Muscle of arm (tissue), 12 donors: Measurements from ENCODE around the gene KIAA1671. TPM values are rescaled to one million over a fixed set of nuclear protein-coding genes. Genes with fewer than 3 reads are reported as not detected.
"Not testable (repeated sequence)": the region's sequence is repeated elsewhere in the genome, so short reads cannot be mapped to it uniquely, and the experiment has no call there.

Experiments
- DNase-seq: peaks from one replicate; pipeline ENCODE4 v3.0.0-alpha.2; 2013
- polyA plus RNA-seq, 12 donors: library from polyadenylated mRNA; unstranded; fragments of 120-200 nt; gene quantifications; one replicate each; pipeline ENCODE4 v1.2.1, GENCODE V29; 2013; ENCODE audit not compliant: insufficient read length in 12 of 12

The KIAA1671 gene
- polyA plus RNA-seq, 12 donors = 22.8 to 48.6 (median 33.3) TPM; not detected in 1

DNA sequence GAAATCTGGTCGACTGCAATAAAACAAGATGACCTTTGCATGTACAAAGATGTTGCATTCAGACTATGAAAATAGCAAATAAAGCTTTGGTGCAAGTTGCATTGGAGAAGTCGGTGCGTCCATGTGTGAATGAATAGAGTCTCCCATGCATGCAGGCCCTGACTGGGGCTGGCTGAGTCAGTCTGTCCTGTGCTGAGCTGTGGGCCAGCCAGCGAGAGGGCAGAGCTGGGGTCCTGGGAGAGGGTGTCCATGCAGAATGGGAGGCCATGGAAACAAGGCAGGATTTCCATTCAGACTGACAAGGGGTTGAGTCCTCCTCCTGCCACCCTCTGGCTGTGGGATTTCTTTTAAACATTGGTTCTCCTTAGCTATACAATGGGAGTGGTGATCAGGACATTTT is 244.8 kb downstream of the KIAA1671 start:
- DNase-seq = no peak

DNA sequence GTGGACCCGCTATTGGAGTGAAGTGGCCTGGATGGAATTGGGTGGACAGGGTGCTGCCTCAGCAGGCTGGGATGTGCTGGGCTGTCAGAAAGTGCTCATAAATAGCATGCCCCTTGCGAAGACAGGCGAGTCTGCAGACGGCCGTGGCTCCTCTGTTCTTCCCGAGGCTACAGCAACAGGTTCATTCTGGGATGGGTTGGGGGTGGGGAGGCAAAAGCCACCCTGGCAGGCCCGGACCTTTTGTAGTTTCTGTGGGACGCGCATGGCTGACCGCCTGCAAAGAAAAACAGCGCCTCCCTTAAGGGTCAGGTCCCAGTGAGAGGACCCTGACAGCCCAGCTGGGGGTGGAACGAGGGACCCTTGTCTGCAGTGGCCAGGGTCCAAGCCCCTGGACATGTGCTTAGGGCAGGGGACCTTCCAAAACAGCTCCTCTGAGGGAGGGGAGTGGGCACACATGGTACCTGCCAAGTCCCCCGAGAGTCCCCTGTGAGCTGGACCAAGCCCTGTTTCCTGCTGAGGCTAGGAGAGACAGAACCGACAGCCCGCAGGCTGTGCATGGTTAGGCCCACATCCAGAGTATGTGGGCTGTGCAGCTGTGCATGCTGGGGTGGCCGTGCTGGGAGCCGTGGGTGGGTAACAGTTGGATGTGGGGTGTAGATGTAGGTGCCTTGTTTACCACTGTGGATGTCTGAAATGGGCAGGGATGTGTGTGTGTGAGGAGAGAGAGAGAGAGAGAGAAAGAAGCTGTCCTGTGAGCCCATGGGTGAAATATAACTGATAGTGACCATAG is 247.4 kb downstream of the KIAA1671 start, which contains the start of gene CRYBB3:
TSS of gene CRYBB3 (plus strand) at position 128 of the 790 bp plus-strand sequence. CDS start 1,539 bp downstream, outside the sequence.
- no peak for DNase-seq

DNA sequence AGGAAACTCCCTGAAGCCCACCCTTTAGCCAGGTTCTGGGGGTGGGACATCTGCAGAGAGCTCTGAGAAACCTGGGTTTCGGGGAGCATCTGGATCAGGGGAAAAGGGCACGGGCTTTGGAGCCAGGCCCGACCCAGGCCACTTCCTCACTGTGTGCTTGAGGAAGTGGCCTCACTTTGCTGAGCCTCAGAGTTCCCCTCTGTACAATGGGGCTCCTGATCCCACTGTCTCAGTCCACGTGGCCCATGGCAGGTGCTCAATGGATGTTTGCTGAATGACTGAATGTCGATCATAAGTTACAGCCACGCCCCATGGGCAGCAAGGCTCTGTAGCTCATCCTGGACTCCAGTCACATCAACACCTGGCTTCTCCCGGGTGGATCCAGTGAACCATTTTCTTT is 248.5 kb downstream of the KIAA1671 start:
- DNase-seq = no peak

DNA sequence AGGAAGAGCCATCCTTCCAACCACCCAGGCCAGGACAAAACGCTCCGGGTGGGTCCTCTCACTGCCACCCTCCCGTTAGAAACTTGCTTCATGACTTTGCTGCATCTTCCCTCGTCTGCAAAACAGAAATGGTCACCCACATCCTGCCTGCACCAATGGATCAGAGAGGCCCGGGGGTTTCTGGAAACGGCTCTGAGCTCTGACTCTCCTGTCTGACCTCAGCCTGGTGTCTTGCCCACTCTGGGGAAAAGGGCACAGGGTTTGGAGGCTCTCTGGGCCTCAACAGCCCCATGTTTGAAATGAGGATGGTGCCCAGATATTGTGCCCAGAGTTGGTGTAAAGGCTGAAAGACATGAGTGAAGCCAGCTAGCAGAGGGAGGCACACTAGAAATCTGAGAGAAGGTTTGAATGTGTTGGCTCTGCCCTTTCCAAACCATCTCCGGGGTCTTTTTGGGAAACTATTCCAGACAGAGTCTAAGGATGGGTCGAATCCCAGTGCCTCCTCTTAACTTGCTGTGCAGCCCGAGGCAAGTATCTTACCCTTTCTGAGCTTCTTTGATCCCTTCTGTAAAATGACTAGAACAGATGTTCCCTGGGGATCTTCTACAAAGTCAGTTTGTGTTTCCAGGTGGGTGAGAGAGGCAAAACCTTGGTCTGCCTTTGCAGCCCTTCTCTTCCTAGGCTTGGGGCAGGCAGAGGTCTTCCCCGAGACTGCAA is 249.2 kb downstream of the KIAA1671 start:
- DNase-seq = no peak

DNA sequence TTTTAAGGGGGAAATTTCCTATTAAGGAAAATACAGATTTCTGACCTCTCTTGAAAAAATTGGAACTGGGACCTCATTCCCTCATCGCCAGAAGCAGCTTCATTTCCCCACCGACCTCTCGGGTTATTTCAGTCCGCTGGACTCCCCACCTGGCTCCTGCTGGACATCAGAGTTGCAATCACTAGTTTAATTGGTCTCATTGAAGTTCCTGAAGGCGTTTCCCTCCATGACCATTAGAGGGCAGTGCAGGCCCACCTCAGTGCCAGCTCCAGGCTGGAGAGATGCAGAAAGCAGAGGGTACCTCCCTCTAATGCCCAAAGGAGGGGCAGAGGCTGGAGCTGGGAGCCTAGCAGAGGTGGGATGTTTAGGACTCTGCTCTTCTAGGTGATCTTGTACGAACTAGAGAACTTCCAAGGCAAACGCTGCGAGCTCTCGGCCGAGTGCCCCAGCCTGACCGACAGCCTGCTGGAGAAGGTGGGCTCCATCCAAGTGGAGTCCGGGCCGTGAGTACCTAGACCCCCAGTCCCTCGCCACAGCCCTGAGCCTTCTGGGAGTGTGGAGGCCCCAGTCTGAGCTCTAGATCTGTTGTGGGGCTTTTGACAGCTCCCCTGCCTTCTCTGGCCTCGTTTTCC is 249.9 kb downstream of the KIAA1671 start:
- peak; percentile 43 for DNase-seq

DNA sequence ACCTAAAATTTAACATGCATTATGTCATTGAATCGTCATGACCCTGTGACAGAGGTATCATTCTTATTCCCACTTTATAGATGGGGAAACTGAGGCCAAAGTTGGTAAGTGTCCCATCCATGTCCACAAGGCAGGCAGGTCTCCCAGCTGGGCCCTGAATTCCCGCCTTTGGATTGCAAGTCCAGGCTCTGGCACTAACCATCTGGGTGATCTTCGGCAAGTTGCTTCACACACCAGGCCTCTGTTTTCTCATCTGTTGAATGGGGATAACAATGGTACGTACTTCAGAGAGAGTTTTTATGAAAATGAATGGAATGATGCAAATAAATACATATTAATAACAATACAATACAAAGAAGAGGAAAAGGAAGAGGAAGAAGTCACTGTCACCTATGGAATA is 250.6 kb downstream of the KIAA1671 start:
- no peak for DNase-seq

DNA sequence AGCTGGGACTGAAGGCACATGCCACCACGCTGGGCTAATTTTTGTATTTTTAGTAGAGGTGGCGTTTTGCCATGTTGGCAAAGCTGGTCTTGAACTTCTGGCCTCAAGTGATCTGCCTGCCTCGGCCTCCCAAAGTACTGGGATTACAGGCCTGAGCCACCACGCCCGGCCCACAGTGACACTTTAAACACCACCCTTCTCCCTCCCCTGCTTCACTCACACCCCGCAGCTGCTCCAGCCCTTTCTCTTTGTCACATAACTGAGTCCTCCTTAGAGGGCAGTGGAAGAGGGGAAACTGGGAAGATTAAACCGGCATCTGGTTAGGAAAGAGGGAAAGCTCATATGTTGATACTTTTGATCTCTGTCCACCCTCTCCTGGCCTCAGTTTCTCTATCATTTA is 252.0 kb downstream of the KIAA1671 start:
- not testable (repeated sequence) for DNase-seq

DNA sequence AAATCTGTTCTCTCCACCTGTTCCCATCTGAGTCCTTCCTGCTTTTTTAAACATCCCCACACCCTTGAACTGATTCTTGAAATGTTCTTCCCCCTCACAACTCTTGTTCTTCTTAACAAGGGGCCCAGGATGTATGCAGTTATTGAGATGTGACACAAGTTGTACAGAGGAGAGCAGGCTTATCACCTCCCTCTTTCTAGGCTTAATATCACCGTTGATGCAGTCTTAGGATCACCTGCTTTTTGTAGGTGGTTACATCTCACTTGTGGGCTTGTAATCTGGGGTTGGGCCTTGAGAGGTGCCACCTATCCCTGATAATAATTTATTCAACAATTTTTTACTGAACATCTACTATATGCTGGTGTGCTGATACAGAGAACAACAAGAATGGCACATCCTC is 253.3 kb downstream of the KIAA1671 start:
- no peak for DNase-seq

DNA sequence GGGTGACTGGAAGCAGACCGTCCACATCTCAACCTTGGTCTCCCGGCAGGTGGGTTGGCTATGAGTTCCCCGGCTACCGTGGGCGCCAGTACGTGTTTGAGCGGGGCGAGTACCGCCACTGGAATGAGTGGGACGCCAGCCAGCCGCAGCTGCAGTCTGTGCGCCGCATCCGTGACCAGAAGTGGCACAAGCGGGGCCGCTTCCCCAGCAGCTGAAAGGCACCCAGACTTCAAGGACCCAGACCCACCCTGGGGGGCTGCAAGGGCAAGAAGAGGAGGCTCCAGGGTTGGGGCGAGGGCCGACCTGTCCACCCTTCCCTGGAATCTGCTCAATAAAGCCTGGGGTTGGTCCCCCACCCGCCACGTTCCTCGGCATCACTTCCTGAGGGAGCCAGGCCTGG is 254.5 kb downstream of the KIAA1671 start:
- no peak for DNase-seq

DNA sequence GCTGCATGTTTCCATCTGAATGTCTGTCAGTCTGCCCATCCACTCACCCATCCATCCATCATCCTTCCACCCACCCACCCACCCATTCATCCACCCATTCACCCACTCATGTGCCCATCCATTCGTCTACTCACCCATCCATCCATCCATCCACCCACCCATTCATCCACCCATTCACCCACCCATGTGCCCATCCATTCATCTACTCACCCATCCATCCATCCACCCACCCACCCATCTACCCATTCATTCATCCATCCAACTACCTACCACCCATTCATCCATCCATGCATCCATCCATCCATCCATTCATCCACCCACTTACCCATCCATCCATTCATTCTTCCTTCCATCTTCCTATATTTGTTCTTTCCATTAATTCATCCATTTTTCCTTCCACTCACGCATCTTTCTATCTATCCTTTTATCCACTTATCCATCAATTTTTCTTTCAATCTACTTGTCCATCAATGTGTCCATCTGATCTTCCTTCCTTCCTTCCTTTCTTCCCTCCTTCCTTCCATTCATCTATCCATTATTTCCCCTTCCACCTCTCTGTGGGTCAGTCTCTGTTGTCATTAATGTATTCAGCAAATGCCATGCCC is 255.1 kb downstream of the KIAA1671 start:
- DNase-seq = no peak

DNA sequence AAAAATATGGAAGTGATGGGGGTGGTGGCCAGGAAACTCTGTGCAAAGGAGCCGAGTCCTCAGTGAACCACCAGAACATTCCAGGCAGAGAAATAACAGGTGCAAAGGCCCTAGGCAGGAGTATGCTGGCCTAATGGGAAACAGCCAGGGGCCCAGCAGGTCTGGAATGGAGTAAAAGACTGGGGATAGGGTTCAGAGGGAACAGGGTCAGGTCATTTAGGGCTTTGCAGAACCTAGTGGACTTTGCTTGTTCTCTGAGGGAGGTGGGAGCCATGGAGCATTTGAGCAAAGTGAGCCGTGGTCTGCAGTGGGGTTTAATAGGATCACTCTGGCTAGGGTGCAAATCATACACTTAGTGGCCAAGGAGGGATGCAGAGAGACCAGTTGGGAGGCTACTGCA is 255.8 kb downstream of the KIAA1671 start:
- DNase-seq = no peak

DNA sequence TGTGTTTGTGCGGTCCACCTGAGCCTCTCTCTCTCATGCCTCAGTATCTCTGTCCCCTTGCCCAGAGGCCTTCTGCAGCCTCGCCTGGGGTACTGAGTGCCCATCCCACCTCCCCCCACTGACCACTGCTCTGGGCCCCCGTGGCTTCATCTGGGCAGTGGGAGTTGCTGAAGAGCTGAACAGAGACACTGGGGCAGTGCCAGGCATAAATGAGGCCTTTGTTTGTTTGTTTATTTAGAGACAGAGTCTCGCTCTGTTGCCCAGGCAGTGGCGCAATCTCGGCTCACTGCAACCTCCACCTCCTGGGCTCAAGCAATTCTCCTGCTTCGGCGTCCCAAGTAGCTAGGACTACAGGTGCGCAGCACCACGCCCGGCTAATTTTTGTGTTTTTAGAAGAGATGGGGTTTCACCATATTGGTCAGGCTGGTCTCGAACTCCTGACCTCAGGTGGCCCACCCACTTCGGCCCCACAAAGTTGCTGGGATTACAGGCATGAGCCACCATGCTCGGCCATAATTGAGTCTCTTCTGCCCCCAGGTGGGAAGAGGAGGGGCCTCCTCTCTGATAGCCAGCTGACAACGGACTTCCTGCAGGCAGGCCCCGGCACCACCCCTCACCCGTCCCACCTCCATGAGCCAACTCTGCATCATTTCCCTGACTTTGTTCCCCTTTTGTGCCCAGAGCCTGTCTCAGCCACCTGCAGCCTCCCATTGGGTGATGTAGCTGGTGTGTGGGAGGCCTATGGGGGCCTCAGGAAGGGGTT is 256.4 kb downstream of the KIAA1671 start:
- DNase-seq = no peak

DNA sequence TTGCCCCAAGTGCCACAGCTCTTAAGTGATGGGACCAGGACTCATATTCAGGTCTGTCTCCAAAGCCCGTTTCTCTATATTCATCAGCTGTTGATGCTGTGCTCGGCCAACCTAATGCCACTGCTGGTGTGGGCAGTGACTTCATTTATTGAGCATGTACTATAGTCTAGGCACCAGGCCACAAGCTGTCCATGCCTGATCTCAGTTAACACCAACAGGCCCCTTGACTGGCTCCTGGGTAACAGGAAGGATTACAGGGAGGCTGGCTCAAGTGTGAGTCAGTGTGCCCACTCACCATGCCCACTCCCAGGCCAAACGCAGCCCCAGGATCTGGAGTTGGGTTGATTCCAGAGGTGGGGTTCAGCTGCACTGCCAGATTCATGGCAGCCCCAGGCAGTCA is 258.3 kb downstream of the KIAA1671 start:
- DNase-seq = no peak

DNA sequence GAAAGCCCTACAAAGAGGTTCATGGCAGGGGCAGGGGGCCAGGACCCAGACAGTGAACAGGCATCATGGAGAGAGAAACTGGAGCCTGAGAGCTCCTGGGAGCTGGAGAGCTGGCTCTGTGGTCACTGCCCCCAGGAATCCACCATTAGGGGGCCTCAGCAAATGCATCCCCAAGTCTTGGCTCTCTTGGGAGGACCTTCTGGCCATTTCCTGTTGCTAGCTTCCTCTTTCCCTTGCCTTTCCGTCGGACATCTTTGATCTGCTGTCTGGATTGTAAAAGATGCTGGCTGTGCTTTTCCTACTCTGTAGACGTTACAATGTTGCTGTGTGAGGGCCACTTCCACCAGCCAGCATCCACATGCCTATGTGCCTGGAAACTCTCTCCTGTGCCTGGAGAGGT is 259.8 kb downstream of the KIAA1671 start:
- no peak for DNase-seq

DNA sequence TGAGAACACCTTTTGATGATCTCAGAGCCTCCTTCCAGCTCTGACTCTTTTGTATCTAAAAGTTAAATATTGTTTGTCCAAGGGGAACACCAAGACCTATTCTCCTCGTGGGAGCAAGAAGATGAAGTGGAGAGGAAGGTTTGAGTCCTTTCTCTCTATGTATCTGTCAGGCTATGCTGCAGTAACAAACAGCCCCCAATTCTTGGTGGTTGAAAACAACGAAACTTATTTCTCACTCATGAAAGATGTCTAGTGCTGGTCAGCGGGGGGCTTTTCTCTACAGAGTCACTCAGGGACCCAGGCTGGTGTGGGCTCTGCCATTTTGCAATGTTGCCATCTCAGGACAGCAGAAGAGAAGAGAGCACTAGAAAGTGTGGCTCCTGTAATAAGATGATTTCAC is 260.7 kb downstream of the KIAA1671 start:
- no peak for DNase-seq

DNA sequence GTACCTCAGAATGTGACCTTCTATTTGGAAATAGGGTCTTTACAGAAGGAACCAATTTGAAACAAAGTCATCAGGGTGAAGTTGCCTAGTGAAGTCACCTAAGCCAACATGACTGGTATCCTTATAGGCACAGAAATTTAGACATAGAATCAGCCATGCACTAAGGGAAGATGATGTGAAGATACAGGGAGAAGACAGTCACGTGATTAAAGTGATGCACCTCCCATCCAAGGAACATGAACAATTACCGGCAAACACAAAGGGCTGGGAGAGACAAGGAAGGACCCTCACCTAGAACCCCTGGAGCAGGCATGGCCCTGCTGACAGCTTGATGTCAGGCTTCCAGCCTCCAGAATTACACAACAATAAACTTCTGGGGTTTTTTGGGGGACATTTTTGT is 263.7 kb downstream of the KIAA1671 start:
- DNase-seq = no peak

DNA sequence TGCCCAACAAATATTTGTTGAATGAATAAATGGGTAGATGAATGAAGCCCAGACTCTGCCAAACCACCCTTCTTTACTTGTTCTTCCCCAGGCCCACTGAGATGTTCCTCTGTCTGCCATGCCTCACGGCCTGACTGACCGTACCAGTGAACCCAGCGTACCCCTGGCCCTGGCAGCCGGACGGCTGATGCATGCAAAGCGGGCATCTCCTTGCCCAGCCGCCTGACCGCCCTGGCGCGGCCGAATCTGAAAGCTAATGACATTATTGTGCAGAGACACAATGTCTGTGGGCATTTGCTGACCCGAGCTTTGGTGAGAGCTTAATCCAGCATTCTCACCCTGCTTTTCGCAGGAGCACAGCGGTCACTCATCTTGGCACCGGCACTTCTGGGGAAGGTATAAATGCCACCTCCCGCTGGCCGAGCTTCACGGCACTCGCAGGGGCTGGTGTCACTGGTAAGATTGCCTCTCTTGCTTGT is 266.7 kb downstream of the KIAA1671 start, which contains the start of gene CRYBB2:
TSS of gene CRYBB2 (plus strand) at position 429 of the 479 bp plus-strand sequence. CDS start 1,791 bp downstream, outside the sequence.
- DNase-seq = no peak

DNA sequence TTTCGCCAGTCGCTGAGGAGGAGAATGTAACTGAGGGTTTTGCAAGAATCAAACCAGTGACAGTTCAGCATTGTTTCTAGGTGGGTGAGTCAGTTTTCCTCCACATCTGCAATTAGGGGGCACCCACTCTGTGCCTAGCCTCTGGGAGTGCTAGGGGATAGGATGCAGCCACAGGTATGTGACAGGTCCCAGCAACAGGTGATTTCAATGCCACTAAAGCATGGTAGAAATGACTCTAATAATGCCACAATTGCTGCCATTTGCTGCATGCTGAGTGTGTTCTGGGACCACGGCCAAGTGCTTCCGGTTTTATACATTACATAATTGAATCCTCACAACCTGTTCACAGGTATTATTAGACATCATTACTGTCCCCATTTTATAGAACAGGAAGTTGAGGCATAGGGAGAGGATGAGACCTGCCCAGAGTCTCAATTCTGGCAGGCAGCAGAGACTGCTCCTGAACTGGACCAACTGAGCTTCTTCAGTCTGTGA is 267.5 kb downstream of the KIAA1671 start:
- DNase-seq = no peak

DNA sequence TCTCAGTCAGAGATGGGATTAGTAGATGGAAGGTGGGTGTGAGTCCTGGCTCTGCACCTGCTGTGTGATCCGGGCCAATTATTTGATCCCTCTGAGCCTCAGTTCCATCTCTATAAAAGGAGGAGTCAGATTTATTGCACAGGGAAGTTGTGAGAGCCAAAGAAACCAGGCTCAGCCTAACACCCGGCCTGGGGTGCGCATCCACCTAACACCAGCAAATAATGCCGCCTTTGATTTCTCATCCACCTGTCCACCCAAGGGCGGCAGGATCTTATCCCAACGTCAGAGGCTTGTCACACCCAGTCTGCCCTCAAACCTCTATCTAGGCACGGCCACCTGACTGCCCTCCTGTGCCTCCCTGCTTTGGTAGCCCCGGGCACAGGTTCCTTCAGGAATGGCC is 269.3 kb downstream of the KIAA1671 start:
- no peak for DNase-seq

DNA sequence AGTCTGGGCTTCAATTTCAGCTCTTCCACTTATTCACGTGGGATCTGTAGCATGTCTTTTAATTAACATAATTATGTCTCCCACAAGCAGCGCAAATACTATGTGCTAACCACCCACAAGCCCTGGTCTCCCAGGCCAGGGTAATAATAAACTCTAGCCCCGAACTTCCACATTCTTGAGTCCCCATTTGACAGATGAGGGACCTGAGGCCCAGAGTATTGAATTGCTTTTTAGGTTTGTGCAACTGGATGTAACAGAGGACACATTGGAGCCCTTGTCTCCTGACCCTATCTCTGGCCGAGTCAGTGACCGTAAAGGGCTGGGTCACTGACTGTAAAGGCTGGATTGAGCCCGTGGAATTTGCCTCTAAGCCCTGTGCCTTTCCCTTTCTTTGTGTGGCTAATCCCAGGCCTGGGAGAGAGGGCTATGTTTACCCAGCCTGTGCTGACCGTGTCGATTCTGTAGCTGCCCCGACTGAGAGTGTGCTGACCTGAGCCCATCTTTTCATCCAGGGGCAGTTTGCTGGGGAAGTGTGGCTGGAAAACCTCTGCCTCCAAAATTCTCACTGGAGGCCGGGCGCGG is 270.8 kb downstream of the KIAA1671 start:
- DNase-seq = no peak

DNA sequence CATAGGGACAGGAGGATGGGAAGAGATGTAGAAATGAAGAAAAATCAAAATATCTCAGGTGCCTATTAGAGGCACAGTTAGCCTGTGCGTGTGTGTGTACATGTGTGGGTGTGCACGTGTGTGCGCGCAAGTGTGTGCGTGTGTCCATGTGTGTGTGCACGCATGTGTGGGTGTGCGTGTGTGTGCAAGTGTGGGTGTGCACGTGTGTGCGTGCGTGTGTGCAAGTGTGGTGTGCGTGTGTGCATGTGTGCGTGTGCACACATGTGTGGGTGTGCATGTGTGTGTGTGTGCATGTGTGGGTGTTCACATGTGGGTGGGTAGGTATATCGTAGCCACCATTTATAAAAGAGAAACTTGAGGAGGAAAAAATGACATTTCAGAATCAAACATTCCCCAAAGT is 276.3 kb downstream of the KIAA1671 start:
- no peak for DNase-seq
